A673 (cell line): ENCODE data around the gene C1orf21. TPM values are rescaled to one million over a fixed set of nuclear protein-coding genes. Genes with fewer than 3 reads are reported as not detected.

Experiments used
- BruUV-seq: library from RNA; stranded (reverse); fragments of 400-500 nt; replicated peaks from 2 replicates; lab custom pipeline; 2021; lab: Mats Ljungman, UMichigan
- CTCF ChIA-PET: fragments of 300-600 bp; sonication (Branson Sonifier 250); formaldehyde crosslinking; loops from one replicate; lab custom pipeline; 2022; ENCODE audit warnings: antibody characterized with exemption; lab: Charles Lee
- POLR2A ChIA-PET: fragments of 300-600 bp; sonication (Branson Sonifier 250); formaldehyde crosslinking; loops from one replicate; lab custom pipeline; 2022; ENCODE audit warnings: antibody characterized with exemption; ENCODE audit not compliant: low non-redundant PET; lab: Charles Lee
- DNase-seq: peaks from one replicate; pipeline ENCODE4 v3.0.0-alpha.2; 2015; ENCODE audit warnings: low spot score
- H3K27ac ChIP-seq: fragments of 200-600 bp; sonication (generic); 2 replicates; pipeline ENCODE4 v1.5.1; 2016; ENCODE audit warnings: mixed run types, low read depth, mild to moderate bottlenecking, mixed read lengths, antibody characterized with exemption, low read length; ENCODE audit not compliant: poor library complexity, severe bottlenecking
- H3K27me3 ChIP-seq: fragments of 200-600 bp; sonication (generic); replicated peaks from 2 replicates; pipeline ENCODE4 v1.6.1; 2017; ENCODE audit warnings: mixed run types, low read depth, mild to moderate bottlenecking, mixed read lengths, antibody characterized with exemption, low read length; ENCODE audit not compliant: insufficient read depth, poor library complexity
- H3K36me3 ChIP-seq: fragments of 200-600 bp; sonication (generic); 2 replicates; pipeline ENCODE4 v1.6.1; 2016; ENCODE audit warnings: mixed run types, mild to moderate bottlenecking, mixed read lengths, antibody characterized with exemption, low read length; ENCODE audit not compliant: insufficient read depth, poor library complexity, severe bottlenecking
- H3K4me1 ChIP-seq: fragments of 200-600 bp; sonication (generic); 2 replicates; pipeline ENCODE4 v1.6.1; 2017; ENCODE audit warnings: mixed run types, mild to moderate bottlenecking, mixed read lengths, antibody characterized with exemption, low read length; ENCODE audit not compliant: insufficient read depth, poor library complexity, severe bottlenecking
- H3K4me3 ChIP-seq: fragments of 200-600 bp; sonication (generic); 2 replicates; pipeline ENCODE4 v1.5.1; 2016; ENCODE audit warnings: low read depth, mixed run types, mild to moderate bottlenecking, mixed read lengths, low read length; ENCODE audit not compliant: poor library complexity, severe bottlenecking
- H3K9me3 ChIP-seq: fragments of 200-600 bp; sonication (generic); 2 replicates; pipeline ENCODE4 v1.6.1; 2016; ENCODE audit warnings: mixed run types, low read depth, mild to moderate bottlenecking, mixed read lengths, antibody characterized with exemption, low read length; ENCODE audit not compliant: poor library complexity, severe bottlenecking
- EZH2 ChIP-seq: fragments of 200-600 bp; sonication (generic); IDR thresholded peaks from 2 replicates; pipeline ENCODE4 v1.6.1; 2017; ENCODE audit warnings: borderline replicate concordance, low read depth, mild to moderate bottlenecking, mixed read lengths, antibody characterized with exemption, low read length; ENCODE audit not compliant: poor library complexity, severe bottlenecking
- intact Hi-C: fragments of 100-400 bp; cut with micrococcal nuclease; formaldehyde crosslinking; loops from one replicate; pipeline ENCODE4 v1.10.0; 2022; ENCODE audit not compliant: unreplicated experiment
- total RNA-seq: library from RNA; stranded (reverse); gene quantifications from 2 replicates; pipeline ENCODE4 v1.2.3, GENCODE V29; 2021
- TF ChIP-seq, protein P1 (sequence below): fragments of 300-800, 200-600 bp; sonication (generic); conservative IDR thresholded peaks from 2 replicates; pipeline ENCODE4 v1.5.1; 2017; ENCODE audit warnings: low read depth, mild to moderate bottlenecking, antibody characterized with exemption, low read length, moderate library complexity, mixed read lengths

The C1orf21 gene
- total RNA-seq, 1 experiment from 2014 or later = 31.3 TPM

GRCh38 chr1:184534690-184535089, 147.9 kb downstream of the C1orf21 start:
- CTCF ChIA-PET = no interaction called here
- TF ChIP-seq EZH2 = no peak
- TF ChIP-seq, protein P1, sequence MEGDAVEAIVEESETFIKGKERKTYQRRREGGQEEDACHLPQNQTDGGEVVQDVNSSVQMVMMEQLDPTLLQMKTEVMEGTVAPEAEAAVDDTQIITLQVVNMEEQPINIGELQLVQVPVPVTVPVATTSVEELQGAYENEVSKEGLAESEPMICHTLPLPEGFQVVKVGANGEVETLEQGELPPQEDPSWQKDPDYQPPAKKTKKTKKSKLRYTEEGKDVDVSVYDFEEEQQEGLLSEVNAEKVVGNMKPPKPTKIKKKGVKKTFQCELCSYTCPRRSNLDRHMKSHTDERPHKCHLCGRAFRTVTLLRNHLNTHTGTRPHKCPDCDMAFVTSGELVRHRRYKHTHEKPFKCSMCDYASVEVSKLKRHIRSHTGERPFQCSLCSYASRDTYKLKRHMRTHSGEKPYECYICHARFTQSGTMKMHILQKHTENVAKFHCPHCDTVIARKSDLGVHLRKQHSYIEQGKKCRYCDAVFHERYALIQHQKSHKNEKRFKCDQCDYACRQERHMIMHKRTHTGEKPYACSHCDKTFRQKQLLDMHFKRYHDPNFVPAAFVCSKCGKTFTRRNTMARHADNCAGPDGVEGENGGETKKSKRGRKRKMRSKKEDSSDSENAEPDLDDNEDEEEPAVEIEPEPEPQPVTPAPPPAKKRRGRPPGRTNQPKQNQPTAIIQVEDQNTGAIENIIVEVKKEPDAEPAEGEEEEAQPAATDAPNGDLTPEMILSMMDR = no peak
- Histone ChIP-seq H3K9me3 (peaks cover 14% of the 10 kb centered on the region), H3K36me3 (no peaks in the 10 kb centered on the region), H3K27ac (no peak overlapping the region), H3K27me3 (no peaks in the 10 kb centered on the region), H3K4me1 (no peaks in the 10 kb centered on the region), H3K4me3 (no peak overlapping the region)
- BruUV-seq = no TSS peak
- POLR2A ChIA-PET = no interaction called here
- no peak for DNase-seq
- intact Hi-C loops = no loop called here

- peaks cover 14% of the 10 kb centered on the region for H3K9me3 ChIP-seq
- ChIA-PET POLR2A (no interaction called here), CTCF (no interaction called here)
- no peaks in the 10 kb centered on the region for H3K36me3 ChIP-seq
- no peak for DNase-seq
- no peaks in the 10 kb centered on the region for H3K4me1 ChIP-seq
- no peak for TF ChIP-seq EZH2
- TF ChIP-seq, protein P1 = no peak
- no peak overlapping the region for H3K27ac ChIP-seq
- no peak overlapping the region for H3K4me3 ChIP-seq
- intact Hi-C loops = no loop called here
- H3K27me3 ChIP-seq = no peaks in the 10 kb centered on the region
- BruUV-seq = no TSS peak
These were observed 148.6 kb downstream of the C1orf21 start for GRCh38 chr1:184535191-184535970.

- CTCF ChIA-PET = no interaction called here
- BruUV-seq = no TSS peak
These were observed 149.6 kb downstream of the C1orf21 start for GRCh38 chr1:184536246-184536985.

More at GRCh38 chr1:184536246-184536985, 149.6 kb downstream of the C1orf21 start:
- intact Hi-C loops = loop anchor here (2.0 kb wide), 1 partner anchor 20 kb away; no protein-coding TSS in a partner anchor
- H3K27ac ChIP-seq = no peak overlapping the region
- no peak for TF ChIP-seq EZH2
- TF ChIP-seq, protein P1 = no peak
- H3K4me1 ChIP-seq = no peaks in the 10 kb centered on the region
- H3K9me3 ChIP-seq = peaks cover 14% of the 10 kb centered on the region
- H3K36me3 ChIP-seq = no peaks in the 10 kb centered on the region
- H3K4me3 ChIP-seq = no peak overlapping the region
- no peak for DNase-seq
- POLR2A ChIA-PET = no interaction called here
- no peaks in the 10 kb centered on the region for H3K27me3 ChIP-seq
